Fibroblast of pulmonary artery (primary cell): ENCODE measurements around the gene NDUFAF7.

Experiments used
- DNase-seq: peaks from one replicate; pipeline ENCODE4 v3.0.0-alpha.2; 2010; ENCODE audit warnings: low read depth
- H3K4me3 ChIP-seq: replicated peaks from 2 replicates; pipeline ENCODE4 v1.5.1; 2011; ENCODE audit warnings: low read depth, mild to moderate bottlenecking, control low read depth, low read length, moderate library complexity
- CTCF ChIP-seq: IDR thresholded peaks from 2 replicates; pipeline ENCODE4 v1.5.1; 2011; ENCODE audit warnings: mild to moderate bottlenecking, control low read depth, low read length, inconsistent platforms; ENCODE audit errors: missing control alignments

The NDUFAF7 gene

DNA sequence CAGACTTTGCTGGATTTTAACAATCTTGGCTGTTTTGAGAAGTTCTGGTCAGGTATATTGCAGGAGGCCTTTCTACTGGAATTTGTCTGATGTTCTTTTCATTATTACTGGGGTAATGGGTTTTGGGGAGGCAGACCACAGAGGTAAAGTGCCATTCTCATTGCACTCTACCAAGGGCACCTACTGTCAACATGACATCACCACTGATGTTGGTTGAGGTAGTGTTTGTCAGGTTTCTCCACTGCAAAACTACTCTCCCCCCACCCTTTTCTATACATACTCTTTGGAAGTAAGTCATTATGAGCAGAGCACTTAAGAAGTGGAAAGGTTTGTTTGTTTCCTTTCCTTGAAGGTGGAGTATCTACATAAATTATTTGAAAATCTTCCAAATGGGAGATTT lies 66.2 kb downstream of the NDUFAF7 start:
- H3K4me3 ChIP-seq: no peak overlapping the region
- TF ChIP-seq CTCF: no peak
- DNase-seq: no peak
